ENCODE data around the gene GGTA1.

GRCh38 chr9:121445986-121446385, 53.7 kb downstream of the GGTA1 start:
- TF ChIP-seq POLR2A (IDR thresholded peaks at IDR 0.05): no peak
- TF ChIP-seq, protein P1, sequence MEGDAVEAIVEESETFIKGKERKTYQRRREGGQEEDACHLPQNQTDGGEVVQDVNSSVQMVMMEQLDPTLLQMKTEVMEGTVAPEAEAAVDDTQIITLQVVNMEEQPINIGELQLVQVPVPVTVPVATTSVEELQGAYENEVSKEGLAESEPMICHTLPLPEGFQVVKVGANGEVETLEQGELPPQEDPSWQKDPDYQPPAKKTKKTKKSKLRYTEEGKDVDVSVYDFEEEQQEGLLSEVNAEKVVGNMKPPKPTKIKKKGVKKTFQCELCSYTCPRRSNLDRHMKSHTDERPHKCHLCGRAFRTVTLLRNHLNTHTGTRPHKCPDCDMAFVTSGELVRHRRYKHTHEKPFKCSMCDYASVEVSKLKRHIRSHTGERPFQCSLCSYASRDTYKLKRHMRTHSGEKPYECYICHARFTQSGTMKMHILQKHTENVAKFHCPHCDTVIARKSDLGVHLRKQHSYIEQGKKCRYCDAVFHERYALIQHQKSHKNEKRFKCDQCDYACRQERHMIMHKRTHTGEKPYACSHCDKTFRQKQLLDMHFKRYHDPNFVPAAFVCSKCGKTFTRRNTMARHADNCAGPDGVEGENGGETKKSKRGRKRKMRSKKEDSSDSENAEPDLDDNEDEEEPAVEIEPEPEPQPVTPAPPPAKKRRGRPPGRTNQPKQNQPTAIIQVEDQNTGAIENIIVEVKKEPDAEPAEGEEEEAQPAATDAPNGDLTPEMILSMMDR (IDR thresholded peaks at IDR 0.05): peak in 1 of 5 experiments; percentile 16
- no peak for TF ChIP-seq EP300 (IDR thresholded peaks at IDR 0.05; ENCODE audit: low read depth)

Measured in transverse colon (tissue), 3 donors.